DND-41 (cell line): ENCODE data around the gene CXCR2.

Experiments used
- ATAC-seq: fragments of 200-7000 bp; cut with Tn5 transposase; 3 replicates; pipeline ENCODE4 v1.9.1; 2021; ENCODE audit warnings: low read depth; ENCODE audit not compliant: insufficient read depth
- DNase-seq: peaks from one replicate; pipeline ENCODE4 v3.0.0-alpha.2; 2020
- H2AFZ ChIP-seq: 2 replicates; pipeline ENCODE4 v1.6.0; 2012; ENCODE audit warnings: low read depth, low read length
- H3K27ac ChIP-seq: 2 replicates; pipeline ENCODE4 v1.5.1; 2012; ENCODE audit warnings: low read length, inconsistent platforms
- H3K27me3 ChIP-seq: fragments of 200-600 bp; sonication (generic); 2 replicates; pipeline ENCODE4 v1.6.0; 2012; ENCODE audit warnings: low read length, mild to moderate bottlenecking, inconsistent platforms; ENCODE audit not compliant: insufficient read depth, poor library complexity
- H3K36me3 ChIP-seq: 2 replicates; pipeline ENCODE4 v1.5.1; 2012; ENCODE audit warnings: low read length, inconsistent platforms; ENCODE audit not compliant: insufficient read depth
- H3K4me1 ChIP-seq: 2 replicates; pipeline ENCODE4 v1.5.1; 2012; ENCODE audit warnings: mild to moderate bottlenecking, low read length; ENCODE audit not compliant: insufficient read depth
- H3K4me2 ChIP-seq: 2 replicates; pipeline ENCODE4 v1.6.0; 2012; ENCODE audit warnings: mild to moderate bottlenecking, moderate library complexity, low read length, inconsistent platforms; ENCODE audit not compliant: insufficient read depth
- H3K4me3 ChIP-seq, 2 experiments: fragments of 200-600 bp in 1 of 2; shearing (Covaris generic) in 1 of 2; 2 replicates each; pipeline ENCODE4 v1.5.1; 2012 to 2016; ENCODE audit warnings: inconsistent platforms in 2 of 2, low read length in 2 of 2, mild to moderate bottlenecking in 2 of 2, low read depth in 1 of 2, moderate library complexity in 1 of 2
- H3K79me2 ChIP-seq: 2 replicates; pipeline ENCODE4 v1.6.0; 2012; ENCODE audit warnings: low read length, inconsistent platforms; ENCODE audit not compliant: insufficient read depth
- H3K9ac ChIP-seq: 2 replicates; pipeline ENCODE4 v1.6.0; 2012; ENCODE audit warnings: low read depth, mild to moderate bottlenecking, inconsistent platforms, low read length, moderate library complexity
- H3K9me3 ChIP-seq: 2 replicates; pipeline ENCODE4 v1.5.1; 2012; ENCODE audit warnings: low read length, moderate library complexity, mild to moderate bottlenecking, inconsistent platforms; ENCODE audit not compliant: insufficient read depth, severe bottlenecking
- H4K20me1 ChIP-seq: 2 replicates; pipeline ENCODE4 v1.6.0; 2012; ENCODE audit warnings: low read length; ENCODE audit not compliant: insufficient read depth
- EZH2 ChIP-seq: IDR thresholded peaks from 3 replicates; pipeline ENCODE4 v1.6.1; 2012; ENCODE audit warnings: borderline replicate concordance, low read depth, mild to moderate bottlenecking, moderate library complexity, low read length, inconsistent platforms; ENCODE audit not compliant: severe bottlenecking
- TF ChIP-seq, protein P1 (sequence below): IDR thresholded peaks from 2 replicates; pipeline ENCODE4 v1.5.1; 2012; ENCODE audit warnings: borderline replicate concordance, low read length, moderate library complexity, mild to moderate bottlenecking; ENCODE audit not compliant: poor library complexity, severe bottlenecking; ENCODE audit errors: extremely low read depth

CXCR2 gene

DNA sequence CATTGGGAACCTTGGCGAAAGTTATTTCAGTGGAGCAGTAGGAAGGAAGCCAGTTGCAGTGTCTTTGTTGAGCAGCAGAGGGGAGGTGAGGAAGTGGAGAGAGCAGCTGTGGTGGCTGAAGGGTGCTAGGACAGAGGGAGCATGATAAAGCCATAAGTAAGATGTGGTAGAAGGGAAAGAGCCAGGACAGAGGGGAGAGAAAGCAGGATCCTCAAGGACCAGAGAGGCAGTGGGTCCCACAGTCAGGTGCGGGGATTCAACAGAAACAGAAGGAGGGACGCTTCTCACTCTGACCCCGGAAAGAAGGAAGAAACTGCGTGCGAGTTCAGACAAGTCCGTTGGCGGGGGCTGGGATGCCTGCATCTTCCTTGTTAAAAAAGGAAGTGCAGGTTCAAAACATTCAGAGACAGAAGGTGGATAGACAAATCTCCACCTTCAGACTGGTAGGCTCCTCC, at the start of gene CXCR2:
CXCR2 (plus strand) TSS at position 403 of the 455 bp plus-strand sequence. CDS start 8,774 bp downstream, outside the sequence.
- Histone ChIP-seq H3K9me3 (no peaks in the 10 kb centered on the region), H3K9ac (no peak within 1 kb of the TSS), H3K4me3 (no peak within 1 kb of the TSS), H3K4me1 (no peaks in the 10 kb centered on the region), H3K79me2 (no peaks in the 10 kb centered on the region), H3K36me3 (no peaks in the 10 kb centered on the region), H2AFZ (no peak within 1 kb of the TSS), H4K20me1 (no peaks in the 10 kb centered on the region), H3K27ac (no peak within 1 kb of the TSS), H3K27me3 (peaks cover 4% of the 10 kb centered on the region), H3K4me2 (no peak within 1 kb of the TSS)
- no peak for TF ChIP-seq EZH2
- TF ChIP-seq, protein P1, sequence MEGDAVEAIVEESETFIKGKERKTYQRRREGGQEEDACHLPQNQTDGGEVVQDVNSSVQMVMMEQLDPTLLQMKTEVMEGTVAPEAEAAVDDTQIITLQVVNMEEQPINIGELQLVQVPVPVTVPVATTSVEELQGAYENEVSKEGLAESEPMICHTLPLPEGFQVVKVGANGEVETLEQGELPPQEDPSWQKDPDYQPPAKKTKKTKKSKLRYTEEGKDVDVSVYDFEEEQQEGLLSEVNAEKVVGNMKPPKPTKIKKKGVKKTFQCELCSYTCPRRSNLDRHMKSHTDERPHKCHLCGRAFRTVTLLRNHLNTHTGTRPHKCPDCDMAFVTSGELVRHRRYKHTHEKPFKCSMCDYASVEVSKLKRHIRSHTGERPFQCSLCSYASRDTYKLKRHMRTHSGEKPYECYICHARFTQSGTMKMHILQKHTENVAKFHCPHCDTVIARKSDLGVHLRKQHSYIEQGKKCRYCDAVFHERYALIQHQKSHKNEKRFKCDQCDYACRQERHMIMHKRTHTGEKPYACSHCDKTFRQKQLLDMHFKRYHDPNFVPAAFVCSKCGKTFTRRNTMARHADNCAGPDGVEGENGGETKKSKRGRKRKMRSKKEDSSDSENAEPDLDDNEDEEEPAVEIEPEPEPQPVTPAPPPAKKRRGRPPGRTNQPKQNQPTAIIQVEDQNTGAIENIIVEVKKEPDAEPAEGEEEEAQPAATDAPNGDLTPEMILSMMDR = no peak
- ATAC-seq = no peak
- DNase-seq = no peak

DNA sequence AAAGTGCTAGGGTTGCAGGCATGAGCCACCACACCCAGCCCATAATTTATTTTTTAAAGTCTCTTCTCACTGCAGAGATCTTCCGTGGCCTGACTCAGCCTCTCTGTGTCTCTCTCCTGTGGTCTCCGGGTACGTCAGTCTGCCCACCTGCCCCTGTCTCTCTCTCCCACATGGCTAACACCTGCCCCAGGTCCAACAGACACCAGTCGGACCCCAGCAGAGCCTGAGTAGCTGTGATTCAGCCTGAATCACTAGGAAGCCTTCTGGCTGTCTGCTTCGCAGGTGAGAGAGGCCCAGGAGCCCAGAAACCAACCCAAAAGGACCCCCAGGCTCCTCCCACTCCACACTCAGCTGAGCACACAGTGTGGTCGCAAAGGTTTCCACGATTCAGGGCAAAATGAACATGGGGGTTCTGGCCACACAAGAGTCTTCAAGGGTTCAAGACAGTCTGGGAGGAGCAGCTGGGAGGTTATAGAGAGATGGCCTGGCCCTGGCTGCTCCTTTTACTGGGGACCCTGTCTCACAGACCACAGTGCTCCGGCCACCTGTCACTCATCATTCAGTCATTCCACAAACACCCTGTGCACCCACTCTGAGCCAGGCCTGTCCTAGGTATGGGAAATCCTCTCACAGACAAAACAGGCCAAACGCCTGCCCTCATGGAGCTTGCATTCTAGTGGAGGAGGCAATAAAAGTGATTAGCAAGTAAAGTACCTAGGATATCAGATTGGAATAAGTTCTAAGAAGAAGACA, 48.2 kb upstream of the CXCR2 start:
- Histone ChIP-seq H2AFZ (no peak overlapping the region), H3K4me3 (no peak overlapping the region), H3K4me1 (no peaks in the 10 kb centered on the region), H3K27ac (no peak overlapping the region), H3K27me3 (no peaks in the 10 kb centered on the region), H3K9me3 (no peaks in the 10 kb centered on the region), H4K20me1 (no peaks in the 10 kb centered on the region), H3K79me2 (no peaks in the 10 kb centered on the region), H3K36me3 (no peaks in the 10 kb centered on the region), H3K4me2 (no peak overlapping the region), H3K9ac (no peak overlapping the region)
- TF ChIP-seq, protein P1 = no peak
- no peak for TF ChIP-seq EZH2
- ATAC-seq (no peak), DNase-seq (no peak)

DNA sequence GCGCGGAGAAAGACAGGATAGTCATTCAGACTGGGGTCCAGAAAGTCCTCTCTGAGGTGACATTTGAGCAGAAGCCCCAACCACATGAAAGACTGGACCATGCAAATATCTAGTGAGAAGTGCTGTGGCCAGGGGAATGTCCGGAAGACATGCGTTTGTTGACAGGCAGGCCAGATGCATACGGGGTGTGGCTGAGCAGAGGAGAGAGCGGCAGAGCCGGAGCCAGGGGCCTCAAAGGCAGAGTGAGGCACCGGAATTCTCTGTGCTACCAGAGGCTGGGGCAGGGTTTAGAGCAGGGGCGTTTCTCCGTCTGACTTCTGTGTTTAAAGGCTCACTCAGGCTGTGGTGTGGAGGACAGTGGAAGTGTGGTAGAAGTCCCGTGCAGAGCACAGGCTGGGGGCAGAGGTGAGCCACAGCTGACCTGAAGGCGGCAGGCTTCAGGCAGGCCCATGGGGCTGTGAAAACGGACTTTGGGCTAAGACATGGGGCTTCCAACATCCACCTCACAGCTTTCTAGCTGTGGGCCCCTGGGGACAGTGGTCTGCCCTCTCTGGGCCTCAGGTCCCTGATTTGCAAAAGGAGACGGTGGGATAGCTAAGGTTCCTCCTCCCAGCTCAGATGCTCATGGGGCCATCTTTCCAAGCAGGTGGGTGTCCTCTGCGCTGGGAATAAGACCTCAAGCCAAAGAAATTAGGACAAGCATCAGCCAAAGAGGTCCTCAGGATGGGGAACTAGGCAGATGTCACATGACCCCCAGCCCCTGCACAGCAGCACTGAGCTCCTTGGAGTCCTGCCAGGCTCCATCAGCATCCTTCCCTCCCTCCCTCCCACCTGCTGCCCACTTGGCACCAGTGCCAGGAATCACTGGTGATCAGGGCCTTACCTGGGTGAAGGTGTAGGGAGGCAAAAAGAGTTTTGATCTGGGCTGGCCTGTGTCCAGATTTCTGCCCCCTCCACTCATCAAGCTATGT, 45.6 kb upstream of the CXCR2 start:
- H3K9me3 ChIP-seq = no peaks in the 10 kb centered on the region
- no peaks in the 10 kb centered on the region for H3K79me2 ChIP-seq
- no peak overlapping the region for H2AFZ ChIP-seq
- H4K20me1 ChIP-seq = no peaks in the 10 kb centered on the region
- no peak for TF ChIP-seq EZH2
- TF ChIP-seq, protein P1 = no peak
- DNase-seq = no peak
- H3K4me3 ChIP-seq = no peak overlapping the region
- ATAC-seq = no peak
- no peaks in the 10 kb centered on the region for H3K36me3 ChIP-seq
- no peaks in the 10 kb centered on the region for H3K27me3 ChIP-seq
- H3K27ac ChIP-seq = no peak overlapping the region
- no peak overlapping the region for H3K9ac ChIP-seq
- H3K4me2 ChIP-seq = no peak overlapping the region
- no peaks in the 10 kb centered on the region for H3K4me1 ChIP-seq
